Mammary epithelial cell (primary cell): ENCODE data around the gene CCNI2.
A peak's percentile ranks its signal among the peaks of the same experiment; 100 is the strongest.

Experiments
- CTCF ChIP-seq, 2 donors: IDR thresholded peaks in 1 of 2; conservative IDR thresholded peaks in 1 of 2; 2 replicates each; pipeline ENCODE4 v1.5.1; 2011 to 2012; ENCODE audit warnings: inconsistent platforms in 2 of 2, low read length in 2 of 2, mild to moderate bottlenecking in 2 of 2, control low read depth in 1 of 2, low read depth in 1 of 2; ENCODE audit not compliant: insufficient read depth in 1 of 2; ENCODE audit errors: extremely low read depth in 1 of 2
- EZH2 ChIP-seq: IDR thresholded peaks from 2 replicates; pipeline ENCODE4 v1.6.1; 2012; ENCODE audit warnings: low read length, inconsistent platforms, borderline replicate concordance

DNA sequence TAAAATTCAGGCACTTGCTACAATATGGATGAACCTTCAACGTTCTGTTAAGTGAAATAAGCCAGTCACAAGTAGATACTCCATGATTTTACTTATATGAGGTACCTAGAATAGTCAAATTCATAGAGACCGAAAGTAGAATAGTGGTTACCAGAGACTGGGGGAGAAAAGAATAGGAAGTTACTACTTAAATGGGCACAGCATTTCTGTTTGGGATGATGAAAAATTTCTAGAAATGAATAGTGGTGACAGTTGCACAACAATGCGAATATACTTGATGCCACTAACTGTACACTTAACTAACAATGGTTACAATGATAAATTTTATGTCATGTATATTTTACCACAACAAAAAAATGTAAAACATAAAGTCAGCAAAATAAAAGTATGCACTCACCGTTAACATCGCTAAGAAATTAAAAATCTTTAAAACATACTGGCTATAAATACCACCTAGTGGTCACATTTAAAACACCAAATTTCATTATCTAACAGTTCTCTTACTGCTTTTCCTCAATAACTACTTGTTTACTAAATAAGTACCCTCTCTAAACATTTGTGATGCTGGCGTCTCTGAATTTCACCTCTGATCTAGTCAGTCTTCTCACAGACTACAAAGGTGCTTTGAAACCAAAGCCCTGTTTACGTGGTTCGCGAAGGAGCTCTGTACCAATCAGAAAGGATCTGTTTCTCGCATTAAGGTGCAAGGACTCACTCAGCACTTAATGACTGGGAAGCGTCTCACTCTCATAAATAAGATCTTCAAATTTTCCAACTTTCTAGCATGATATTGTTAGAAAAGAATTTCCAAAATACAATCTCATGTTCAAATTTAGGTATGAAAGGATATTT is 32.5 kb upstream of the CCNI2 start:
- TF ChIP-seq EZH2 = no peak
- peak; percentile 30 to 42 for TF ChIP-seq CTCF (conservative IDR thresholded peaks at IDR 0.05 in 1 of 2, IDR thresholded peaks at IDR 0.05 in 1 of 2; ENCODE audit: extremely low read depth in 1 of 2, insufficient read depth in 1 of 2, low read depth in 1 of 2, low read length in 2 of 2)
